ENCODE results near the gene PCDHGA10.

GRCh38 chr5:141383345-141383744, 29.4 kb upstream of the PCDHGA10 start:
- TF ChIP-seq TARDBP (IDR thresholded peaks at IDR 0.05) (no peak), HDGF (IDR thresholded peaks at IDR 0.05; ENCODE audit: borderline replicate concordance) (no peak), SP1 (IDR thresholded peaks at IDR 0.05) (no peak), NFRKB (IDR thresholded peaks at IDR 0.05) (no peak), BHLHE40 (IDR thresholded peaks at IDR 0.05; ENCODE audit: borderline replicate concordance) (no peak), FOXM1 (IDR thresholded peaks at IDR 0.05; ENCODE audit: borderline replicate concordance) (no peak), FOXA1 (IDR thresholded peaks at IDR 0.05) (no peak), ARNT (IDR thresholded peaks at IDR 0.05) (no peak)

Data from HEK293T (cell line).